SJSA1 (cell line): ENCODE measurements around the gene LEF1. TPM values are rescaled to one million over a fixed set of nuclear protein-coding genes. Genes with fewer than 3 reads are reported as not detected.
A peak's percentile ranks its signal among the peaks of the same experiment; 100 is the strongest.
"Not testable (repeated sequence)": the region's sequence is repeated elsewhere in the genome, so short reads cannot be mapped to it uniquely, and the experiment has no call there.

Experiments
- DNase-seq, 2 experiments: peaks; one replicate each; pipeline ENCODE4 v3.0.0-alpha.2; 2015 to 2020; ENCODE audit warnings: low spot score in 2 of 2, low read depth in 1 of 2
- H3K27ac ChIP-seq: fragments of 250-450 bp; sonication (Bioruptor Pico); 2 replicates; pipeline ENCODE4 v1.5.1; 2020; ENCODE audit warnings: mild to moderate bottlenecking, moderate library complexity
- H3K27me3 ChIP-seq: fragments of 250-450 bp; sonication (Bioruptor Pico); replicated peaks from 2 replicates; pipeline ENCODE4 v1.5.1; 2020; ENCODE audit warnings: mild to moderate bottlenecking, moderate library complexity
- H3K36me3 ChIP-seq: fragments of 250-450 bp; sonication (Bioruptor Pico); 2 replicates; pipeline ENCODE4 v1.5.1; 2020; ENCODE audit warnings: mild to moderate bottlenecking
- H3K4me1 ChIP-seq: fragments of 250-450 bp; sonication (Bioruptor Pico); replicated peaks from 2 replicates; pipeline ENCODE4 v1.6.1; 2021; ENCODE audit warnings: mild to moderate bottlenecking
- H3K4me3 ChIP-seq: fragments of 250-450 bp; sonication (Bioruptor Pico); 2 replicates; pipeline ENCODE4 v1.5.1; 2020; ENCODE audit warnings: mild to moderate bottlenecking
- H3K9me3 ChIP-seq: fragments of 250-450 bp; sonication (Bioruptor Pico); replicated peaks from 2 replicates; pipeline ENCODE4 v1.5.1; 2020; ENCODE audit warnings: mild to moderate bottlenecking
- total RNA-seq: library from RNA; depleted of rRNA; stranded (reverse); fragments of >200 nt; shearing (Covaris generic); gene quantifications from 2 replicates; pipeline ENCODE4 v1.2.3, GENCODE V29; 2014

Gene LEF1
- total RNA-seq, 1 experiment from 2014 or later, result 55.5 TPM

- peaks cover 6% of the 10 kb centered on the region; the same call in 1 of the 2 replicates for H3K4me1 ChIP-seq
- no peak overlapping the region for H3K27ac ChIP-seq
- H3K9me3 ChIP-seq, result no peaks in the 10 kb centered on the region
- no peak overlapping the region for H3K4me3 ChIP-seq
- no peak for DNase-seq
- no peaks in the 10 kb centered on the region for H3K27me3 ChIP-seq
- peaks cover 41% of the 10 kb centered on the region for H3K36me3 ChIP-seq
These were observed 96.4 kb downstream of the LEF1 start for GRCh38 chr4:108072300-108072699.

GRCh38 chr4:108070775-108071174 lies 98.0 kb downstream of the LEF1 start:
- no peak overlapping the region for H3K4me3 ChIP-seq
- no peak for DNase-seq
- H3K36me3 ChIP-seq, result peaks cover 48% of the 10 kb centered on the region
- no peaks in the 10 kb centered on the region for H3K9me3 ChIP-seq
- H3K27me3 ChIP-seq, result no peaks in the 10 kb centered on the region
- peaks cover 6% of the 10 kb centered on the region; the same call in 1 of the 2 replicates for H3K4me1 ChIP-seq
- H3K27ac ChIP-seq, result no peak overlapping the region

DNA sequence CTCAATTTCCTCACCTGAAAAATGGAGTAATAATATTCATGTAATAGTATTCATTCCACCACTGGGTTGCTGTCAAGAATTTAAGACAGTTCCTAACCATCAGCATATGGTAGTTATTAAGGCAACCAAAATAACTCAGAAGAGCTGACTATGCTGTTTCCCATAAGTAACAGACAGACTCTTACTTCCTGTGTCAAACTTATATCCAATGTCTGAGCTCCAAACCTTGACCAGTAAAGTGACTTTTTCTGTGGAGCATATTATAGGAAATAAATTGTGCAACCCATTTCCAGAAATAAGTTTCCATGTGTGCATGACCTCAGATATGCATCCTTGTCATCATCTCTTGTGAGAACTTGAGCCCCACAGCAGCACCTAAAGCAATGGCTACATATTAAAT lies 100.3 kb downstream of the LEF1 start:
- no peaks in the 10 kb centered on the region for H3K9me3 ChIP-seq
- no peaks in the 10 kb centered on the region for H3K27me3 ChIP-seq
- no peak for DNase-seq
- H3K4me3 ChIP-seq, result no peak overlapping the region
- peaks cover 44% of the 10 kb centered on the region for H3K36me3 ChIP-seq
- H3K27ac ChIP-seq, result no peak overlapping the region
- H3K4me1 ChIP-seq, result peaks cover 6% of the 10 kb centered on the region; the same call in 1 of the 2 replicates

GRCh38 chr4:108060686-108061321 lies 107.9 kb downstream of the LEF1 start:
- DNase-seq, result peak; percentile 62 to 70
- Histone ChIP-seq H3K36me3 (peaks cover 16% of the 10 kb centered on the region; the same call in 1 of the 2 replicates), H3K27ac (peak overlapping the region; percentile 67)

GRCh38 chr4:108060164-108060563 lies 108.6 kb downstream of the LEF1 start:
- peak overlapping the region; percentile 67 for H3K27ac ChIP-seq
- H3K27me3 ChIP-seq, result no peaks in the 10 kb centered on the region
- H3K4me3 ChIP-seq, result no peak overlapping the region
- peaks cover 37% of the 10 kb centered on the region for H3K4me1 ChIP-seq
- peak; percentile 65 to 69 for DNase-seq
- H3K9me3 ChIP-seq, result no peaks in the 10 kb centered on the region
- peaks cover 16% of the 10 kb centered on the region; the same call in 1 of the 2 replicates for H3K36me3 ChIP-seq

More at GRCh38 chr4:108060686-108061321, 107.9 kb downstream of the LEF1 start:
- Histone ChIP-seq H3K9me3 (no peaks in the 10 kb centered on the region), H3K27me3 (no peaks in the 10 kb centered on the region), H3K4me1 (peaks cover 37% of the 10 kb centered on the region), H3K4me3 (no peak overlapping the region)

GRCh38 chr4:108058685-108059440 lies 109.9 kb downstream of the LEF1 start:
- Histone ChIP-seq H3K36me3 (peaks cover 15% of the 10 kb centered on the region), H3K4me3 (no peak overlapping the region), H3K4me1 (peaks cover 37% of the 10 kb centered on the region), H3K9me3 (no peaks in the 10 kb centered on the region), H3K27me3 (no peaks in the 10 kb centered on the region), H3K27ac (peak overlapping the region; percentile 67)
- peak; percentile 79 to 90 for DNase-seq

DNA sequence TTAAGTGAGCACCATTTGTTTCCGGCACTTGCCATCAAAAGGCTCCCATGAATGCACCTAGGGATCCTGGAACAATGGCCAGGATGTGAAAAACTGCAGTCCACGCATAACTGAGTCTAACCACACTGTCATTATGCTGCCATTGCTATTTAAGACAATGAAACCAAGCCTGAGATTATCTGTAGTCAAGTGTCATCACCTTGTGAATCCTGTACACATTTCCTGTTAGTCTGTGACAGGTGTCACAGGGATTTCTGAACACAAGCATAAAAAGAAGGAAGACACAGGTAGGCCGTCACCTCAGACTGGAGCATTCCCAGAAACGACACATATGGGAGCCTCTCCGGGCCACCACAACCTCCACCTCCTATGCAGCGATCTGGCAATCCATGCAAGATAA lies 112.3 kb downstream of the LEF1 start:
- Histone ChIP-seq H3K4me3 (no peak overlapping the region), H3K9me3 (no peaks in the 10 kb centered on the region), H3K27me3 (no peaks in the 10 kb centered on the region), H3K27ac (no peak overlapping the region), H3K4me1 (peaks cover 32% of the 10 kb centered on the region), H3K36me3 (peaks cover 27% of the 10 kb centered on the region)
- no peak for DNase-seq

DNA sequence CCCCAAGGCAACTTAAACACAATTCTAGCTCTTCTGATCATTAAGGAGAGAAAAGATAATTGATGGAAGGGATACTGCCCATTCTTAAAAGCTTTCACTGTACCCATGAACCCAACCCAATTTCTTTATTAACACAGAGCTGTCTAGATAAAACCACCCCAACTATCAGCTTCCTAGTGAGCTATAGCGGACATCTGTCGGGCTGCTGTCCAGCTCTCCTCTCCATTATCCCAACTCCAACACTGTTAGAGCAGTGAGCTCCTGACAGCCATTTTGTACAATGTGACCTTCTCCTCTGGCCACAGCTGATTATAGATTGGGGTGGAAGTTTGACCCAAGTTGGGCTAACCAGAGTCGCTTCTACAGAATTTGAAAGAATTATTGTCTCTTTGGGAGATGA lies 112.9 kb downstream of the LEF1 start:
- Histone ChIP-seq H3K27me3 (no peaks in the 10 kb centered on the region), H3K9me3 (no peaks in the 10 kb centered on the region), H3K36me3 (peaks cover 28% of the 10 kb centered on the region), H3K27ac (no peak overlapping the region), H3K4me1 (peaks cover 26% of the 10 kb centered on the region), H3K4me3 (no peak overlapping the region)
- no peak for DNase-seq

DNA sequence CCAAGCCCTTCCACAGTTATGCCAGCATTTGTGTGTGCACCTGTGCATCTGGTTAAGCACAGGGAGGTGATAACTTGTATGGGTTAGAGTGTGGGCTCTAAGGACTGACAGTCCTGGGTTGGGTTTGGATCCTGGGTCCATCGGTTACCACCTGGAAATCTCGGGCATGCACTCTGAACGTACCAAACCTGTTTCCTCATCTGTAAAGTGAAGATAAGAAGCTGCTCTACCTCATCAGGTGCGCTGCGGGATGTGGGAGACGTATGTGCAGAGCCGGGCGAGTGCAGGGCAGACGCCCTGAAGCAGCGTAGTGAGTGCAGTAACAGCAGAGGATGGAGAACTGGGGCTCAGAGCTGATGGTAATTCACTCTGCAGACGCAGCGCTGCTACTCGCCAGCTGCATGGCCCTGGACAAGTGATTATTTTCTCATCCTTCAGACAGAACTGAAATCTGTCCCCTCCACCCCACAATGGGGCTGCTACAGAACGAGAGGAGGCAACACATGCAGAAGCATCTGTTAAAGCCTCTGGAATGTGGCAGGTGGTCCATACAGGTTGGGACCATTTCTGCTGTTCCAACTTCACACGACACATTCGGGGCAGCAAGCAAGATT lies 114.6 kb downstream of the LEF1 start:
- Histone ChIP-seq H3K9me3 (no peaks in the 10 kb centered on the region), H3K4me3 (no peak overlapping the region), H3K4me1 (peaks cover 10% of the 10 kb centered on the region), H3K27ac (no peak overlapping the region), H3K27me3 (no peaks in the 10 kb centered on the region), H3K36me3 (peaks cover 25% of the 10 kb centered on the region)
- no peak for DNase-seq

DNA sequence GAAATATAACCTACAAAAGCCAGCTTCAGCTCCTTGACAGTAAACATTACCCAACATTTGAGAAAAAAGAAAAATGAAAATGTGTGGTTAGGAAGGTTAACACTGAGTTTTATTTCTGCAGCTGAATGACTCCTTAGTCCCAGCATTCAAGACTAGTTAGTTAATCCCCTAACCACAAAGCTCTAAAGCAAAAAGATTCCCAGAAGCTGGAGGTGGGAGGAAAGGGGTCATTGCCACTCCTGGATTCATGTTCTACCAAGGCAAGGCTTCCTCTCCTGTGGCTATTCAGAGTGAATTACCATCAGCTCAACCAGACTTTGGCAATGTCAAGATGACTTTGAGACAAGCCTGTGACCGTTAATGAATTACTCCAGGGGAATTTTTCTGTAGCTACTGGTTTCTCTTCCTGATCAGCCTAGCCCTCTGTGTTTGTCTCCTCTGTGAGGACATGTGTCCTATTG lies 115.5 kb downstream of the LEF1 start:
- Histone ChIP-seq H3K27me3 (no peaks in the 10 kb centered on the region), H3K9me3 (no peaks in the 10 kb centered on the region), H3K4me3 (no peak overlapping the region), H3K4me1 (peaks cover 1% of the 10 kb centered on the region), H3K36me3 (peaks cover 32% of the 10 kb centered on the region), H3K27ac (no peak overlapping the region)
- DNase-seq, result no peak

- no peak for DNase-seq
- Histone ChIP-seq H3K36me3 (peaks cover 39% of the 10 kb centered on the region), H3K4me3 (no peak overlapping the region), H3K27ac (no peak overlapping the region), H3K27me3 (no peaks in the 10 kb centered on the region), H3K9me3 (no peaks in the 10 kb centered on the region), H3K4me1 (no peaks in the 10 kb centered on the region)
These were observed 116.1 kb downstream of the LEF1 start for GRCh38 chr4:108052558-108053120.

- Histone ChIP-seq H3K36me3 (peaks cover 50% of the 10 kb centered on the region), H3K9me3 (no peaks in the 10 kb centered on the region), H3K27ac (no peak overlapping the region), H3K4me3 (no peak overlapping the region), H3K27me3 (no peaks in the 10 kb centered on the region), H3K4me1 (no peaks in the 10 kb centered on the region)
- no peak for DNase-seq
These were observed 117.4 kb downstream of the LEF1 start for GRCh38 chr4:108051343-108051742.

- H3K4me3 ChIP-seq, H3K9me3 ChIP-seq, H3K4me1 ChIP-seq, H3K27ac ChIP-seq, H3K27me3 ChIP-seq, DNase-seq: not testable (repeated sequence)
- peaks cover 50% of the 10 kb centered on the region for H3K36me3 ChIP-seq
These were observed 118.3 kb downstream of the LEF1 start for GRCh38 chr4:108050166-108051111.
